Measurements from ENCODE around the gene RPTOR.

DNA sequence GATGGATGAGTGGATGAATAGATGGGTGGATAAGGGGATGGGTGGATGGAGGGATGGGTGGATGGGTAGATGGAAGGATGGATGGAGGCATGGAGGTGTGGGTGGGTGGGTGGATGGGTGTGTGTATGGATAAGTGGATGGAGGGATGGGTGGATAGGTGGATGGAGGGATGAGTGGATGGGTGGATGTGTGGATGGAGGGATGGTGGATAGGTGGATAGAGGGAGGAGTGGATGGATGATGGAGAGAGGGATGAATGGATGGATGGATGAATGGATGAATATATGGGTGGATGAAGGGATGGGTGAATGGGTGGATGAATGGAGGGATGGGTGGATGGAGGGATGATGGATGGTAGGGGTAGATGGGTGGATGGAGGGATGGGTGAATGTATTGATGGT, 40.7 kb upstream of the RPTOR start:
- TF ChIP-seq CTCF (IDR thresholded peaks at IDR 0.05 in 4 of 5, conservative IDR thresholded peaks at IDR 0.05 in 1 of 5) (no peak), POLR2A (IDR thresholded peaks at IDR 0.05) (no peak)

All from gastrocnemius medialis (tissue), 4 donors.